Prostate gland (tissue), 2 donors: Measurements from ENCODE around the gene THRB.

Experiments
- POLR2AphosphoS5 ChIP-seq: sonication (generic); formaldehyde crosslinking; IDR thresholded peaks from one replicate; pipeline ENCODE4 v1.6.1; 2017; ENCODE audit warnings: antibody characterized with exemption
- TF ChIP-seq, protein P1 (sequence below), 4 experiments: fragments of 200-600 bp in 2 of 4; fragments of 450-650 bp in 2 of 4; sonication (generic) in 2 of 4; IDR thresholded peaks; 1 replicate in 3 of 4; 2 replicates in 1 of 4; pipeline ENCODE4 v1.5.1; 2016 to 2019; ENCODE audit warnings: antibody characterized with exemption in 4 of 4, mild to moderate bottlenecking in 2 of 4, moderate library complexity in 2 of 4

DNA sequence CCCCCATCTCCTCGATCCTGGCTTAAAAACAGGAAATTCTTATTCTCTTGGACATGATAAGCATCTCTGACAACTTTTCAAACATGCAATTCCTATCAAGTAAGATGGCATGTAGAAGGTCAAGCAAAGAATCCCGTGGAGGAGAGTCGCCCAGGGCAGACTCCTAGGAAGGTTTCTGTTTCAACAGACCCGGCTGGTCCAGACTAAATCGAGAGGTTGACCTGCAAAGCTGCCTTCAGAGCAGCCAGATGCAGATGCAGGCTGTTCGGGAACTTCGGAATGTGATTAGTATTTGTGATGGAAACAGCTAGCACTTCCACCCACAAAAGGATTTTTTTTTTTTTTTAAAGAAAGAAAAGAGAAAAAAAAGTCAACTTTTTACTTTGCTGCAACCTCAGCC is 332.8 kb downstream of the THRB start:
- TF ChIP-seq POLR2AphosphoS5: no peak
- TF ChIP-seq, protein P1, sequence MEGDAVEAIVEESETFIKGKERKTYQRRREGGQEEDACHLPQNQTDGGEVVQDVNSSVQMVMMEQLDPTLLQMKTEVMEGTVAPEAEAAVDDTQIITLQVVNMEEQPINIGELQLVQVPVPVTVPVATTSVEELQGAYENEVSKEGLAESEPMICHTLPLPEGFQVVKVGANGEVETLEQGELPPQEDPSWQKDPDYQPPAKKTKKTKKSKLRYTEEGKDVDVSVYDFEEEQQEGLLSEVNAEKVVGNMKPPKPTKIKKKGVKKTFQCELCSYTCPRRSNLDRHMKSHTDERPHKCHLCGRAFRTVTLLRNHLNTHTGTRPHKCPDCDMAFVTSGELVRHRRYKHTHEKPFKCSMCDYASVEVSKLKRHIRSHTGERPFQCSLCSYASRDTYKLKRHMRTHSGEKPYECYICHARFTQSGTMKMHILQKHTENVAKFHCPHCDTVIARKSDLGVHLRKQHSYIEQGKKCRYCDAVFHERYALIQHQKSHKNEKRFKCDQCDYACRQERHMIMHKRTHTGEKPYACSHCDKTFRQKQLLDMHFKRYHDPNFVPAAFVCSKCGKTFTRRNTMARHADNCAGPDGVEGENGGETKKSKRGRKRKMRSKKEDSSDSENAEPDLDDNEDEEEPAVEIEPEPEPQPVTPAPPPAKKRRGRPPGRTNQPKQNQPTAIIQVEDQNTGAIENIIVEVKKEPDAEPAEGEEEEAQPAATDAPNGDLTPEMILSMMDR (IDR thresholded peaks at IDR 0.05): no peak
